Motor neuron (in vitro differentiated cells): Measurements from ENCODE around the gene TMC2. TPM values are rescaled to one million over a fixed set of nuclear protein-coding genes. Genes with fewer than 3 reads are reported as not detected.
"Not testable (repeated sequence)": the region's sequence is repeated elsewhere in the genome, so short reads cannot be mapped to it uniquely, and the experiment has no call there.

Source experiments
- ATAC-seq, 8 experiments: fragments of 200-7000 bp; cut with Tn5 transposase; replicated peaks in 6 of 8; 2 replicates each; pipeline ENCODE4 v1.8.0; 2021; ENCODE audit warnings: mild to moderate bottlenecking in 8 of 8, moderate library complexity in 8 of 8
- H3K27ac ChIP-seq, 2 donors: fragments of 250-450 bp; sonication (Bioruptor Pico); 2 replicates each; pipeline ENCODE4 v1.9.0; 2021; ENCODE audit warnings: antibody characterized with exemption in 2 of 2, mild to moderate bottlenecking in 2 of 2, moderate library complexity in 1 of 2
- H3K4me1 ChIP-seq, 2 donors: fragments of 250-450 bp; sonication (Bioruptor Pico); replicated peaks in 1 of 2; 2 replicates each; pipeline ENCODE4 v1.6.1; 2021; ENCODE audit warnings: antibody characterized with exemption in 2 of 2, mild to moderate bottlenecking in 2 of 2, moderate library complexity in 1 of 2
- H3K4me3 ChIP-seq, 5 donors: fragments of 250-450 bp; sonication (Bioruptor Pico); 2 replicates each; pipeline ENCODE4 v1.9.0; 2021; ENCODE audit warnings: antibody characterized with exemption in 5 of 5, mild to moderate bottlenecking in 5 of 5, moderate library complexity in 4 of 5
- WGBS, 10 experiments: fragments of 450-650 bp; shearing (Covaris generic); methylation state at CpG; one replicate each; pipeline ENCODE4 v1.0.0; 2022; 5-methylcytosine and 5-hydroxymethylcytosine counted together
- in situ Hi-C, 9 experiments: fragments of 400-800 bp; cut with MboI; loops; one replicate each; pipeline ENCODE4 v1.15.0; 2021; ENCODE audit warnings: low sequenced_read_pairs in 9 of 9, low pct_unique_long_range_greater_than_20kb in 2 of 9; ENCODE audit not compliant: unreplicated experiment in 9 of 9
- total RNA-seq, 8 experiments: library from RNA; unstranded; fragments of 300-600 nt; gene quantifications; 2 replicates each; pipeline versions ENCODE4 v1.2.3 to v1.2.4, GENCODE V29; 2022

Gene TMC2
- total RNA-seq, 8 experiments from 2014 or later: 0.05 to 0.62 (median 0.17) TPM

- in situ Hi-C loops: no loop called here
- WGBS, 10 experiments: 0 to 53% (median 20%) methylated on average over 5 to 21 of the region's 49 CpGs; no CpG with 5 or more reads in 1 of the 10 experiments
- ATAC-seq: peak; percentile 89 to 98 (median 96)
Observed at GRCh38 chr20:2663887-2664719, 127.7 kb downstream of the TMC2 start, which contains the start of gene IDH3B. TSS of gene IDH3B (minus strand) at chr20:2664216. CDS start at chr20:2664188, 28 bp downstream.

GRCh38 chr20:2671977-2672376 lies 135.6 kb downstream of the TMC2 start:
- no peak overlapping the region for H3K4me3 ChIP-seq
- ATAC-seq: peak in 1 of 8 experiments; percentile 35
- no peaks in the 10 kb centered on the region for H3K4me1 ChIP-seq
- 0 to 10% (median 7%) methylated on average over 1 to 2 of the region's 4 CpGs; no CpG with 5 or more reads in 3 of the 10 experiments for WGBS, 10 experiments
- in situ Hi-C loops: no loop called here
- H3K27ac ChIP-seq: no peak overlapping the region

More at GRCh38 chr20:2663887-2664719, 127.7 kb downstream of the TMC2 start, which contains the start of gene IDH3B:
- Histone ChIP-seq H3K27ac (peak within 1 kb of the TSS; percentile 86 to 94), H3K4me3 (peak within 1 kb of the TSS; percentile 66 to 83 (median 73)), H3K4me1 (peaks cover 11 to 12% of the 10 kb centered on the region in 2 donors)

DNA sequence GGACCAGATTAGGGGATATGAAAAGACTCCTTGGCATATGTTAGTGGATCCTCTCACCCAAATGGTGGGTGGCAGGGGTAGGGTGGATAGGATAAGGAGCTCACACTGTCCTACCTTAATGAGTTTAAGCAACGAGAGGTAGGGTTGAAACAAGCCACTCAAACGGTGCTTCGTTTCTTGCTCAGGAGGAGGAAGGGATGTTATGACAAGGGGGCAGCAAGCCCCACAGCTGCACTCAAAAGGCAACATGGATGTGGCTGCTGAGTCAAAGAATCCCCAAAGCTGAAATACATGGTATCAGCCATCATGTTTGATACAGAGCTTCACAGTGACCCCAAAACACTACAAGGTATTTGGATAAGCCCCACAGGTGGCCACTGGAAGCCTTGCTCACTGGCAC lies 136.1 kb downstream of the TMC2 start:
- ATAC-seq: no peak
- no peak overlapping the region for H3K27ac ChIP-seq
- no peak overlapping the region for H3K4me3 ChIP-seq
- in situ Hi-C loops: no loop called here
- 10 to 65% (median 30%) methylated on average over 1 to 3 of the region's 3 CpGs; no CpG with 5 or more reads in 6 of the 10 experiments for WGBS, 10 experiments
- H3K4me1 ChIP-seq: no peaks in the 10 kb centered on the region

GRCh38 chr20:2673453-2673852 lies 137.1 kb downstream of the TMC2 start:
- Histone ChIP-seq H3K27ac (no peak overlapping the region), H3K4me3 (no peak overlapping the region), H3K4me1 (no peaks in the 10 kb centered on the region)
- 0 to 100% (median 50%) methylated on average over 1 to 3 of the region's 4 CpGs; no CpG with 5 or more reads in 5 of the 10 experiments for WGBS, 10 experiments
- ATAC-seq: no peak
- in situ Hi-C loops: no loop called here

DNA sequence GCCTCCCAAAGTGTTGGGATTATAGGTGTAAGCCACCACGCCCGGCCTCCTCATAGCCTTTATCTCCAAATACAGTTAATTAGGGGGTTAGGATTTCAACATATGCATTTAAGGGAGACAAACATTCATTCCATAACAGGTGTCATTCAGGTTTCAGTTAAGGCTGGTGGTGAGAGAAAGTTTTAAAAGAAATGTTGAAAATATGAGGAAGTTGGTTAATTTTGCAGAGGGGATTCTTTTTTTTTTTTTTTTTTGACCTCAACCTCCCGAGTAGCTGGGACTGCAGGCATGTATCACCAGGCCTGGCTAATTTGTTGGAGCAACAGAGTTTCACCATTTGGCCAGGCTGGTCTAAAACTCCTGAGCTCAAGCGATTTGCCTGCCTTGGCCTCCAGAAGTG lies 143.7 kb downstream of the TMC2 start:
- no peaks in the 10 kb centered on the region for H3K4me1 ChIP-seq
- in situ Hi-C loops: loop anchor here in 1 of 9 experiments (25.0 kb wide), 1 partner anchor 182 kb away; the partner anchor contains the start of gene PTPRA
- H3K4me3 ChIP-seq: no peak overlapping the region
- 0 to 94% (median 65%) methylated on average over 1 to 4 of the region's 4 CpGs; no CpG with 5 or more reads in 3 of the 10 experiments for WGBS, 10 experiments
- no peak overlapping the region for H3K27ac ChIP-seq
- no peak for ATAC-seq

DNA sequence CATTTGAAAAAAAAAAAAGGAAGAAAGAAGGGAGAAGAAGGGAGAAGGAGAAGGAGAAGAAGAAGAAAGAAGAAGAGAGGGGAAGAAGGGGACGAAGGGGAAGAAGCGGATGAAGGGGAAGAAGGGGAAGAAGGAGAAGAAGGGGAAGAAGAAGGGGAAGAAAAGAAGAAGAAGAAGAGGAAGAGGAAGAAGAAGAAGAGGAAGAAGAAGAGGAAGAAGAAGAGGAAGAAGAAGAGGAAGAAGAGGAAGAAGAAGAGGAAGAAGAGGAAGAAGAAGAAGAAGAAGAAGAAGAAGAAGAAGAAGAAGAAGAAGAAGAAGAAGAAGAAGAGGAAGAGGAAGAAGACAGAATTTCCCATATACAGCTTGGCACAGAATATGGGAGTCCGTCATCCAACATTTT lies 145.7 kb downstream of the TMC2 start:
- not testable (repeated sequence) for ATAC-seq, H3K4me3 ChIP-seq, H3K4me1 ChIP-seq, H3K27ac ChIP-seq
- in situ Hi-C loops: loop anchor here in 1 of 9 experiments (25.0 kb wide), 1 partner anchor 180 kb away; the partner anchor contains the start of gene PTPRA
- WGBS, 10 experiments: 25 to 87% (median 64%) methylated on average over 1 to 3 of the region's 3 CpGs; no CpG with 5 or more reads in 1 of the 10 experiments

DNA sequence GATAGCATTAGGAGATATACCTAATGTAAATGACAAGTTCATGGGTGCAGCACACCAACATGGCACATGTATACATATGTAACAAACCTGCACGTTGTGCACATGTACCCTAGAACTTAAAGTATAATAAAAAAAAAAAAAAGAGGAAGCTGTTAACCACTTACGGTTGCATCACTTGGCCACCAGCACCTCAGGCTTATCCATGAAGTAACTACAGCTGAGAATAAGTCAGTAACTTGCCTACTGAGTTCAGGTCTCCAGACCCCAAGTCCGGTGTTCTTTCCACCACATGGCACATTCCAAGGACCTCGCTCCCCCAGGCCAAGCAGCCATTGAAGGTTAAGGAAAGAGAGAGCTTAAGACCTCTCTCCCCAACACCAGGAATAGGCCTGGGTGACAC lies 148.4 kb downstream of the TMC2 start:
- 43 to 100% (median 81%) methylated on average over 1 to 3 of the region's 4 CpGs; no CpG with 5 or more reads in 6 of the 10 experiments for WGBS, 10 experiments

GRCh38 chr20:2687514-2687913 lies 151.1 kb downstream of the TMC2 start:
- Histone ChIP-seq H3K4me1 (peaks cover 0 to 8% of the 10 kb centered on the region in 2 donors), H3K27ac (no peak overlapping the region), H3K4me3 (no peak overlapping the region)
- WGBS, 10 experiments: 29 to 80% (median 40%) methylated on average over 1 to 3 of the region's 6 CpGs; no CpG with 5 or more reads in 5 of the 10 experiments
- in situ Hi-C loops: loop anchor here in 1 of 9 experiments (25.0 kb wide), 1 partner anchor 175 kb away; the partner anchor contains the start of gene PTPRA
- no peak for ATAC-seq

More for the DNA sequence above, 148.4 kb downstream of the TMC2 start:
- not testable (repeated sequence) for H3K27ac ChIP-seq, H3K4me1 ChIP-seq, ATAC-seq, H3K4me3 ChIP-seq
- in situ Hi-C loops: loop anchor here in 1 of 9 experiments (25.0 kb wide), 1 partner anchor 177 kb away; the partner anchor contains the start of gene PTPRA

- in situ Hi-C loops: loop anchor here in 1 of 9 experiments (25.0 kb wide), 1 partner anchor 174 kb away; the partner anchor contains the start of gene PTPRA
- Histone ChIP-seq H3K27ac (no peak overlapping the region), H3K4me1 (peaks cover 0 to 8% of the 10 kb centered on the region in 2 donors), H3K4me3 (no peak overlapping the region)
- peak in 5 of 8 experiments; percentile 22 to 82 (median 55) for ATAC-seq
- WGBS, 10 experiments: 0 to 52% (median 17%) methylated on average over 2 to 10 of the region's 18 CpGs; no CpG with 5 or more reads in 3 of the 10 experiments
Observed at GRCh38 chr20:2688041-2688591, 151.7 kb downstream of the TMC2 start.

- Histone ChIP-seq H3K27ac (no peak overlapping the region), H3K4me1 (peaks cover 4 to 12% of the 10 kb centered on the region in 2 donors), H3K4me3 (no peak overlapping the region)
- in situ Hi-C loops: loop anchor here in 1 of 9 experiments (25.0 kb wide), 1 partner anchor 172 kb away; the partner anchor contains the start of gene PTPRA
- ATAC-seq: no peak
- WGBS, 10 experiments: 60 to 100% methylated on average over 1 to 2 of the region's 3 CpGs; no CpG with 5 or more reads in 8 of the 10 experiments
Observed at GRCh38 chr20:2690213-2690612, 153.8 kb downstream of the TMC2 start.

- H3K27ac ChIP-seq: no peak overlapping the region
- ATAC-seq: no peak
- no peak overlapping the region for H3K4me3 ChIP-seq
- in situ Hi-C loops: loop anchor here in 1 of 9 experiments (25.0 kb wide), 1 partner anchor 172 kb away; the partner anchor contains the start of gene PTPRA
- H3K4me1 ChIP-seq: peaks cover 4 to 12% of the 10 kb centered on the region in 2 donors
- 17 to 100% (median 66%) methylated on average over 1 to 2 of the region's 6 CpGs; no CpG with 5 or more reads in 2 of the 10 experiments for WGBS, 10 experiments
Observed at GRCh38 chr20:2690718-2691117, 154.3 kb downstream of the TMC2 start.

DNA sequence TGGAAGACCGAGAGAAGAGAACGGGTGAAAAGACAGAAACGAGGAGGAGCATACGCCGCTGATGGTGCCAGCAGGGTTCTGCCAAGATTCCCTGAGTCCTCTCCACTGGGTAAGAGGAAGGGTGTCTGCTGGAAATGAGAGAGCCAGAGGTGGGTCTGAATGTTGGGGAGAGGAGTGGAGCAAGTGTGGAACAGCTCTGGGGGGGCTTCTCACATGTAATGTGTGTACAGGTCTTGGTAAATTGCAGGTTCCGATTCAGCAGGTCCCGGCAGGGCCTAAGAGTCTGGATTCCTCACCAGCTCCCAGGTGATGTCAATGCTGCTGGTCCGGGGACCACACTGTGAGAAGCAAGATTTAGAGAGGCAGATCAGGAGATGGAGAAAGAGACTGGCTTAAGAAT lies 154.8 kb downstream of the TMC2 start:
- in situ Hi-C loops: loop anchor here in 1 of 9 experiments (25.0 kb wide), 1 partner anchor 171 kb away; the partner anchor contains the start of gene PTPRA
- no peak for ATAC-seq
- no peak overlapping the region for H3K27ac ChIP-seq
- WGBS, 10 experiments: 38 to 60% (median 55%) methylated on average over 1 to 5 of the region's 8 CpGs; no CpG with 5 or more reads in 2 of the 10 experiments
- peak overlapping the region in 1 of 5 donors; percentile 66 for H3K4me3 ChIP-seq
- H3K4me1 ChIP-seq: peaks cover 4 to 12% of the 10 kb centered on the region in 2 donors
